Loucy (cell line): ENCODE data around the gene ZNF536.

Experiments
- EZH2phosphoT487 ChIP-seq: fragments of 200-600 bp; IDR thresholded peaks from 2 replicates; pipeline ENCODE4 v1.6.1; 2018; ENCODE audit warnings: antibody characterized with exemption, mild to moderate bottlenecking, moderate library complexity, borderline replicate concordance
- TF ChIP-seq, protein P1 (sequence below): fragments of 200-600 bp; sonication (generic); conservative IDR thresholded peaks from 2 replicates; pipeline ENCODE4 v1.5.1; 2014; ENCODE audit warnings: mild to moderate bottlenecking, antibody characterized with exemption, low read length

DNA sequence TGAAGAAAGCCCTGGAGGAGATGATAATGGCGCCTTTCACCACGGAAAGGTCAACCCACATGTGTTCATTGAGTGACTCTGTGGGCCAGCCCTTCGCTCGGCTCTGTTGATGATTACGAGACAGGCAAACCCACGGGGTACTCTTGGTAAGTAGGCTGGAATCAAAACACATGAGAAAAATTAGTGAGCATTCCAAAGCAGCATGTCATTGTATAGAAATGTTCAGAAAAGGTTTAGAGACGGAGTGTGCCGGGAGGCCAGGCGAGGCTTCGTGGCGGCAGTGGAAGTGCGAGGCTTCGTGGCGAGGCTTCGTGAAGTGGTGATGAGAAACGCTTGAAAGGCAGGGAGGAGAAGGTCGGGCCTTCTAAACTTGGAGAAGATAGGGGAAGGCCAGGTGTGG lies 144.3 kb downstream of the ZNF536 start:
- TF ChIP-seq, protein P1, sequence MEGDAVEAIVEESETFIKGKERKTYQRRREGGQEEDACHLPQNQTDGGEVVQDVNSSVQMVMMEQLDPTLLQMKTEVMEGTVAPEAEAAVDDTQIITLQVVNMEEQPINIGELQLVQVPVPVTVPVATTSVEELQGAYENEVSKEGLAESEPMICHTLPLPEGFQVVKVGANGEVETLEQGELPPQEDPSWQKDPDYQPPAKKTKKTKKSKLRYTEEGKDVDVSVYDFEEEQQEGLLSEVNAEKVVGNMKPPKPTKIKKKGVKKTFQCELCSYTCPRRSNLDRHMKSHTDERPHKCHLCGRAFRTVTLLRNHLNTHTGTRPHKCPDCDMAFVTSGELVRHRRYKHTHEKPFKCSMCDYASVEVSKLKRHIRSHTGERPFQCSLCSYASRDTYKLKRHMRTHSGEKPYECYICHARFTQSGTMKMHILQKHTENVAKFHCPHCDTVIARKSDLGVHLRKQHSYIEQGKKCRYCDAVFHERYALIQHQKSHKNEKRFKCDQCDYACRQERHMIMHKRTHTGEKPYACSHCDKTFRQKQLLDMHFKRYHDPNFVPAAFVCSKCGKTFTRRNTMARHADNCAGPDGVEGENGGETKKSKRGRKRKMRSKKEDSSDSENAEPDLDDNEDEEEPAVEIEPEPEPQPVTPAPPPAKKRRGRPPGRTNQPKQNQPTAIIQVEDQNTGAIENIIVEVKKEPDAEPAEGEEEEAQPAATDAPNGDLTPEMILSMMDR, result no peak
- TF ChIP-seq EZH2phosphoT487, result no peak
